ENCODE data around the gene AKAP1. TPM values are rescaled to one million over a fixed set of nuclear protein-coding genes. Genes with fewer than 3 reads are reported as not detected.

Gene AKAP1
- polyA plus RNA-seq, 1 donor (not counting 4 experiments of a cell fraction or from before 2014, with no cell fraction given) = 24.1 TPM

GRCh38 chr17:57067162-57067561 is 17.9 kb upstream of the AKAP1 start:
- Histone ChIP-seq H3K9me1 (ENCODE audit: control insufficient read depth, extremely low read depth, insufficient read depth, low read length) (no peaks in the 10 kb centered on the region), H4K20me1 (ENCODE audit: control insufficient read depth, extremely low read depth, insufficient read depth, low read length) (no peaks in the 10 kb centered on the region), H3K27me3 (ENCODE audit: control insufficient read depth, extremely low read depth, insufficient read depth, low read length) (no peaks in the 10 kb centered on the region), H3K9ac (ENCODE audit: control insufficient read depth, extremely low read depth, insufficient read depth, low read length) (no peak overlapping the region), H3K4me2 (ENCODE audit: control insufficient read depth, extremely low read depth, insufficient read depth, low read depth, low read length) (no peak overlapping the region), H3K9me3 (ENCODE audit: control insufficient read depth, low read depth, low read length) (no peaks in the 10 kb centered on the region), H3K4me3 (ENCODE audit: control insufficient read depth in 2 of 3, extremely low read depth in 1 of 3, insufficient read depth in 2 of 3, low read depth in 1 of 3, low read length in 3 of 3) (no peak overlapping the region), H3K4me1 (ENCODE audit: control insufficient read depth, extremely low read depth, insufficient read depth, low read length) (peaks cover 4% of the 10 kb centered on the region), H3K36me3 (ENCODE audit: control insufficient read depth in 2 of 2, extremely low read depth in 1 of 2, insufficient read depth in 2 of 2, low read length in 2 of 2) (no peaks in the 10 kb centered on the region), H2AFZ (ENCODE audit: control insufficient read depth, low read length) (no peak overlapping the region), H3K27ac (ENCODE audit: control insufficient read depth, insufficient read depth, low read length) (no peak overlapping the region), H3K79me2 (ENCODE audit: control insufficient read depth, insufficient read depth, low read length) (no peaks in the 10 kb centered on the region)
- dilution Hi-C loops (cut with MboI; ENCODE audit: extremely low pct_ligation_motif_present, low sequenced_read_pairs) = no loop called here
- TF ChIP-seq CTCF (optimal IDR thresholded peaks at IDR 0.05 in 1 of 3, IDR thresholded peaks at IDR 0.05 in 1 of 3, conservative IDR thresholded peaks at IDR 0.05 in 1 of 3; ENCODE audit: extremely low read depth in 1 of 3, insufficient read depth in 2 of 3, low read length in 3 of 3) (no peak), EZH2 (IDR thresholded peaks at IDR 0.05; ENCODE audit: low read length) (no peak)
- FAIRE-seq = no peak
- no peak for DNase-seq (ENCODE audit: low read depth, low spot score)

GRCh38 chr17:57067781-57068180 is 17.3 kb upstream of the AKAP1 start:
- Histone ChIP-seq H3K27me3 (ENCODE audit: control insufficient read depth, extremely low read depth, insufficient read depth, low read length) (no peaks in the 10 kb centered on the region), H3K36me3 (ENCODE audit: control insufficient read depth in 2 of 2, extremely low read depth in 1 of 2, insufficient read depth in 2 of 2, low read length in 2 of 2) (no peaks in the 10 kb centered on the region), H3K9me3 (ENCODE audit: control insufficient read depth, low read depth, low read length) (no peaks in the 10 kb centered on the region), H3K79me2 (ENCODE audit: control insufficient read depth, insufficient read depth, low read length) (no peaks in the 10 kb centered on the region), H3K9me1 (ENCODE audit: control insufficient read depth, extremely low read depth, insufficient read depth, low read length) (no peaks in the 10 kb centered on the region), H3K4me1 (ENCODE audit: control insufficient read depth, extremely low read depth, insufficient read depth, low read length) (peaks cover 4% of the 10 kb centered on the region), H3K27ac (ENCODE audit: control insufficient read depth, insufficient read depth, low read length) (no peak overlapping the region), H3K4me3 (ENCODE audit: control insufficient read depth in 2 of 3, extremely low read depth in 1 of 3, insufficient read depth in 2 of 3, low read depth in 1 of 3, low read length in 3 of 3) (no peak overlapping the region), H3K4me2 (ENCODE audit: control insufficient read depth, extremely low read depth, insufficient read depth, low read depth, low read length) (peak overlapping the region; percentile 14), H2AFZ (ENCODE audit: control insufficient read depth, low read length) (no peak overlapping the region), H4K20me1 (ENCODE audit: control insufficient read depth, extremely low read depth, insufficient read depth, low read length) (no peaks in the 10 kb centered on the region), H3K9ac (ENCODE audit: control insufficient read depth, extremely low read depth, insufficient read depth, low read length) (no peak overlapping the region)
- dilution Hi-C loops (cut with MboI; ENCODE audit: extremely low pct_ligation_motif_present, low sequenced_read_pairs) = no loop called here
- no peak for TF ChIP-seq CTCF (optimal IDR thresholded peaks at IDR 0.05 in 1 of 3, IDR thresholded peaks at IDR 0.05 in 1 of 3, conservative IDR thresholded peaks at IDR 0.05 in 1 of 3; ENCODE audit: extremely low read depth in 1 of 3, insufficient read depth in 2 of 3, low read length in 3 of 3)
- TF ChIP-seq EZH2 (IDR thresholded peaks at IDR 0.05; ENCODE audit: low read length) = no peak
- DNase-seq (ENCODE audit: low read depth, low spot score) (no peak), FAIRE-seq (no peak)
